ENCODE measurements around the gene FRMD8. TPM values are rescaled to one million over a fixed set of nuclear protein-coding genes. Genes with fewer than 3 reads are reported as not detected.

FRMD8 gene
- total RNA-seq, 6 donors from 2014 or later: 31.4 to 77.5 (median 45.8) TPM

DNA sequence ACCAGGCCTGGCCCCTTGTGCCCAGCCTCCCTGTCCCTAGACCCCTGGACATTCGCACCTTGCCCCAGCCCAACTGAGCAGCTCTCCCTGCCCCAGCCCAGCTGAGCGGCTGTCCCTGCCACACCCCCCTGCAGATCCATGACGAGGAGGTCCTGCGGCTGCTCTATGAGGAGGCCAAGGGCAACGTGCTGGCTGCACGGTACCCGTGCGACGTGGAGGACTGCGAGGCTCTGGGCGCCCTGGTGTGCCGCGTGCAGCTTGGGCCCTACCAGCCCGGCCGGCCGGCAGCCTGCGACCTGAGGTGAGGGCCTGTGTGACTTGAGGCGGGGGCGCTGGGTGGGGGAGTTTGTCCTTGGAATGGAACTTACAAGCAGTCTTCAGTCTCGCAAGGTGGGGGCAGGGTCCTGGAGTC is 7.7 kb downstream of the FRMD8 start:
- 90 to 93% methylated on average over 2 to 15 of the region's 20 CpGs for WGBS, 2 donors
- TF ChIP-seq EP300 (IDR thresholded peaks at IDR 0.05) (no peak), POLR2A (IDR thresholded peaks at IDR 0.05) (no peak), CTCF (IDR thresholded peaks at IDR 0.05) (no peak)
- DNase-seq (peak in 1 of 2 donors; percentile 77), ATAC-seq (ENCODE audit: low FRiP score in 2 of 2) (no peak)
- Histone ChIP-seq H3K27me3 (no peaks in the 10 kb centered on the region), H3K27ac (peak overlapping the region in 1 of 4 donors; percentile 22), H3K9me3 (no peaks in the 10 kb centered on the region), H3K36me3 (peaks cover 7 to 83% (median 67%) of the 10 kb centered on the region in 4 donors), H3K4me1 (peaks cover 27 to 37% (median 31%) of the 10 kb centered on the region in 4 donors), H3K4me3 (no peak overlapping the region)

DNA sequence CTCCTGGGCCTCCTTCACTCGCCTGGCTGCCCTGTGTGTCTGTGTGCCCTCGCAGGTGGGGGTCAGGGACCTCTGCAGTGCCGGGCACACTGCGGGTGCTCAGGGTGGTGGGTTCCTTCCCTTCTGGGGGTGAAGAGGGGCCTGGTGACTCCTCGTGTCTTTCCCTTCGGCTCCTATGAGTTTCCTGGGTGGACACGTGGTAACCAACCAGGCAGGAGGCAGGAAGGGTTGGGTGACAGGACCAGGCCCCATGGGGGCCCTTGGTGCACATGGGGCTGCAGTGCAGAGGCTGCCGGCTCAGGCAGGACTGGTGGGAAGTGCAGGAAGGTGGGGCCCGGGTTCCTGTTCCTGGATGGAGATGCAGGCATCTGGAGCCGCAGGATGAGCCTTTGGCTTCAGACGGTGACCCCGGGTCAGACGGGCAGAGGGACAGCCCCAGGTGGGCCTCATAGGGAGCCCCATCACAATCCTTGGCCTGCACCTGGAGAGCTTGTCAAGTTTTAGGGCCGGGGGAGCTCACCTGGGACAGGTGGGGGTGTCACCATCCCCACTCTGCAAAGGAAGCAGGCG is 9.6 kb downstream of the FRMD8 start:
- TF ChIP-seq CTCF (IDR thresholded peaks at IDR 0.05) (no peak), POLR2AphosphoS5 (IDR thresholded peaks at IDR 0.05) (no peak), POLR2A (IDR thresholded peaks at IDR 0.05) (no peak), EP300 (IDR thresholded peaks at IDR 0.05) (no peak)
- Histone ChIP-seq H3K27ac (no peak overlapping the region), H3K36me3 (peaks cover 20 to 93% (median 86%) of the 10 kb centered on the region in 4 donors), H3K27me3 (no peaks in the 10 kb centered on the region), H3K4me1 (peaks cover 10 to 18% (median 13%) of the 10 kb centered on the region in 4 donors), H3K9me3 (no peaks in the 10 kb centered on the region), H3K4me3 (no peak overlapping the region)
- 92 to 98% methylated on average over 7 to 14 of the region's 15 CpGs for WGBS, 2 donors
- ATAC-seq (ENCODE audit: low FRiP score in 2 of 2) (no peak), DNase-seq (peak in 1 of 2 donors; percentile 55)

GRCh38 chr11:65396769-65397745 is 10.6 kb downstream of the FRMD8 start:
- ATAC-seq (ENCODE audit: low FRiP score in 2 of 2): no peak
- WGBS, 2 donors: 94% methylated on average over 19 to 37 of the region's 38 CpGs
- TF ChIP-seq CTCF (IDR thresholded peaks at IDR 0.05): no peak
- no peak for TF ChIP-seq POLR2A (IDR thresholded peaks at IDR 0.05)
- no peak for TF ChIP-seq EP300 (IDR thresholded peaks at IDR 0.05)
- no peak for TF ChIP-seq POLR2AphosphoS5 (IDR thresholded peaks at IDR 0.05)

DNA sequence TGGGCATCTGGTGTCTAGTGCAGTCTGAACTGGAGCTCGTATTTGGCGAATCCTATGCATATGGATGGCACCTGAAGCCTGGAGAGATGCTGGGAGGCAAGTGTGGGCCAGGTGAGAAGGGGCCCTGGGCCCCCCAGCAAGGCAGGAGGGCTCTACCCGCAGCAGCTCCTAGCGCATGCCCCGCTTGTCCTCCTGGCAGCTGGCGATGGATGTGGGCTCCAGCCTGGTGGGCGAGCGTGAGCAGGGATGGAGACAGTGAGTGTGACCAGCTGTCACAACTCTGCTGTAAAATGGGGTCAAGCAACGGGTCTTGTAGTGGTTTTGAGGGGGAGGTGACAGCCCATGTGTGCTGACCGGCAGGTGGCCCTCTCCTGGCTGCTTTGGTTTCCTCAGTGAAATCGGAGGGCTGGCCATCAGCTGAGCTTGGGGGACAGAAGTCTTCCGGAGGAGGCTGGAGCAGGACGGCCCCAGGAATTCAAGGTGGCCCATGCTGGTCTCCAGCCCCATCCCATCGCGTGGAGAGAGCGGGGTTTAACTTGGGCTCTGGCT is 12.0 kb downstream of the FRMD8 start:
- Histone ChIP-seq H3K4me1 (peaks cover 0 to 1% (median 0%) of the 10 kb centered on the region in 4 donors), H3K36me3 (peaks cover 25 to 98% (median 82%) of the 10 kb centered on the region in 4 donors), H3K27ac (no peak overlapping the region), H3K9me3 (no peaks in the 10 kb centered on the region), H3K4me3 (no peak overlapping the region), H3K27me3 (no peaks in the 10 kb centered on the region)
- no peak for TF ChIP-seq POLR2A (IDR thresholded peaks at IDR 0.05)
- no peak for TF ChIP-seq POLR2AphosphoS5 (IDR thresholded peaks at IDR 0.05)
- TF ChIP-seq EP300 (IDR thresholded peaks at IDR 0.05): no peak
- no peak for TF ChIP-seq CTCF (IDR thresholded peaks at IDR 0.05)
- DNase-seq (no peak), ATAC-seq (ENCODE audit: low FRiP score in 2 of 2) (no peak)
- 85 to 89% methylated on average over 9 to 16 of the region's 16 CpGs for WGBS, 2 donors

More at GRCh38 chr11:65396769-65397745, 10.6 kb downstream of the FRMD8 start:
- Histone ChIP-seq H3K4me3 (no peak overlapping the region), H3K36me3 (peaks cover 21 to 100% (median 91%) of the 10 kb centered on the region in 4 donors), H3K9me3 (no peaks in the 10 kb centered on the region), H3K27me3 (no peaks in the 10 kb centered on the region), H3K27ac (no peak overlapping the region), H3K4me1 (peaks cover 2 to 8% (median 5%) of the 10 kb centered on the region in 4 donors)
- DNase-seq: peak in 1 of 2 donors; percentile 83
